GM19043 (cell line): ENCODE data around the gene PNPLA4.
A peak's percentile ranks its signal among the peaks of the same experiment; 100 is the strongest.

Experiments used
- ATAC-seq: cut with Tn5 transposase; IDR thresholded peaks from one replicate; pipeline ENCODE4 v1.9.1; 2021; ENCODE audit warnings: low read depth; ENCODE audit not compliant: unreplicated experiment

PNPLA4 gene

GRCh38 chrX:7927259-7928167, at the start of gene PNPLA4:
PNPLA4 (minus strand) TSS chrX:7927413; CDS start chrX:7926119, 1,294 bp downstream.
- ATAC-seq = peak; percentile 79

- no peak for ATAC-seq
Measured at GRCh38 chrX:7972586-7972985, 45.4 kb upstream of the PNPLA4 start.

- ATAC-seq = no peak
Measured at GRCh38 chrX:7970428-7970827, 43.2 kb upstream of the PNPLA4 start.

- no peak for ATAC-seq
Measured at GRCh38 chrX:7965436-7965835, 38.2 kb upstream of the PNPLA4 start.

- no peak for ATAC-seq
Measured at GRCh38 chrX:7960246-7960645, 33.0 kb upstream of the PNPLA4 start.

- ATAC-seq = no peak
Measured at GRCh38 chrX:7953446-7953845, 26.2 kb upstream of the PNPLA4 start.

GRCh38 chrX:7950865-7951264, 23.7 kb upstream of the PNPLA4 start:
- peak; percentile 95 for ATAC-seq

GRCh38 chrX:7948483-7948882, 21.3 kb upstream of the PNPLA4 start:
- no peak for ATAC-seq

GRCh38 chrX:7946960-7947359, 19.7 kb upstream of the PNPLA4 start:
- ATAC-seq = no peak

- no peak for ATAC-seq
Measured at GRCh38 chrX:7943600-7944245, 16.5 kb upstream of the PNPLA4 start.

GRCh38 chrX:7941390-7942042, 14.3 kb upstream of the PNPLA4 start:
- ATAC-seq = no peak

GRCh38 chrX:7934026-7934425, 6.8 kb upstream of the PNPLA4 start:
- no peak for ATAC-seq

- peak; percentile 36 for ATAC-seq
Measured at GRCh38 chrX:7926914-7927258, 327 bp downstream of the PNPLA4 start.

- ATAC-seq = no peak
Measured at GRCh38 chrX:7926501-7926900, 712 bp downstream of the PNPLA4 start.

- ATAC-seq = no peak
Measured at GRCh38 chrX:7925867-7926472, 1.2 kb downstream of the PNPLA4 start.

- ATAC-seq = no peak
Measured at GRCh38 chrX:7921750-7922149, 5.5 kb downstream of the PNPLA4 start.

GRCh38 chrX:7908821-7909220, 18.4 kb downstream of the PNPLA4 start:
- no peak for ATAC-seq

GRCh38 chrX:7904562-7904961, 22.7 kb downstream of the PNPLA4 start:
- ATAC-seq = no peak

GRCh38 chrX:7891928-7892327, 35.3 kb downstream of the PNPLA4 start:
- no peak for ATAC-seq

- ATAC-seq = no peak
Measured at GRCh38 chrX:7889680-7890079, 37.5 kb downstream of the PNPLA4 start.

- ATAC-seq = no peak
Measured at GRCh38 chrX:7889135-7889534, 38.1 kb downstream of the PNPLA4 start.
